C4-2B (cell line): ENCODE results near the gene ARMH4.

Experiments
- H3K27ac ChIP-seq: fragments of 450-650 bp; 2 replicates; pipeline ENCODE4 v1.5.1; 2017
- ZFX ChIP-seq: fragments of 450-650 bp; IDR thresholded peaks from 2 replicates; pipeline ENCODE4 v1.6.1; 2017
- TF ChIP-seq, protein P1 (sequence below): fragments of 450-650 bp; conservative IDR thresholded peaks from 2 replicates; pipeline ENCODE4 v1.5.1; 2017; ENCODE audit warnings: mild to moderate bottlenecking

Gene ARMH4

DNA sequence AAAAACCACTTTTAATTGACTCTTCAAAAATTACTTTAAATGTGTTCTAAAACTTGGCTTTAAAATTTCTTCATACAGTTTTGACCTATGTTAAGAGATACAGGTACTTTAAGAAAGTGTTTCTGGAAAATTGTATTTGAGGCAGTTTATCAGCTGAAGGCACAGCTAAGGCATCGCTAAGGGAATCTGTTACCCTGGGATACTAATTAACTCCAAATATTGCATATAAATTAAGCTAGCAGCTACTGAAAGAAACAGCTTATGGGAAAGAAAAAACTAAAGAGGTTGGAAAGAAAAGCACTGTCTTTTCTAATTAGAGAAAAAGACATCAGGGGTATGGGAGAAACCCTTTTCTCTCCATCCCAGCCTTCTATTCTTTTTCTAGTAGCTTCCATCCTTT lies 152.0 kb downstream of the ARMH4 start:
- TF ChIP-seq ZFX, result no peak
- TF ChIP-seq, protein P1, sequence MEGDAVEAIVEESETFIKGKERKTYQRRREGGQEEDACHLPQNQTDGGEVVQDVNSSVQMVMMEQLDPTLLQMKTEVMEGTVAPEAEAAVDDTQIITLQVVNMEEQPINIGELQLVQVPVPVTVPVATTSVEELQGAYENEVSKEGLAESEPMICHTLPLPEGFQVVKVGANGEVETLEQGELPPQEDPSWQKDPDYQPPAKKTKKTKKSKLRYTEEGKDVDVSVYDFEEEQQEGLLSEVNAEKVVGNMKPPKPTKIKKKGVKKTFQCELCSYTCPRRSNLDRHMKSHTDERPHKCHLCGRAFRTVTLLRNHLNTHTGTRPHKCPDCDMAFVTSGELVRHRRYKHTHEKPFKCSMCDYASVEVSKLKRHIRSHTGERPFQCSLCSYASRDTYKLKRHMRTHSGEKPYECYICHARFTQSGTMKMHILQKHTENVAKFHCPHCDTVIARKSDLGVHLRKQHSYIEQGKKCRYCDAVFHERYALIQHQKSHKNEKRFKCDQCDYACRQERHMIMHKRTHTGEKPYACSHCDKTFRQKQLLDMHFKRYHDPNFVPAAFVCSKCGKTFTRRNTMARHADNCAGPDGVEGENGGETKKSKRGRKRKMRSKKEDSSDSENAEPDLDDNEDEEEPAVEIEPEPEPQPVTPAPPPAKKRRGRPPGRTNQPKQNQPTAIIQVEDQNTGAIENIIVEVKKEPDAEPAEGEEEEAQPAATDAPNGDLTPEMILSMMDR, result no peak
- H3K27ac ChIP-seq, result no peak overlapping the region

DNA sequence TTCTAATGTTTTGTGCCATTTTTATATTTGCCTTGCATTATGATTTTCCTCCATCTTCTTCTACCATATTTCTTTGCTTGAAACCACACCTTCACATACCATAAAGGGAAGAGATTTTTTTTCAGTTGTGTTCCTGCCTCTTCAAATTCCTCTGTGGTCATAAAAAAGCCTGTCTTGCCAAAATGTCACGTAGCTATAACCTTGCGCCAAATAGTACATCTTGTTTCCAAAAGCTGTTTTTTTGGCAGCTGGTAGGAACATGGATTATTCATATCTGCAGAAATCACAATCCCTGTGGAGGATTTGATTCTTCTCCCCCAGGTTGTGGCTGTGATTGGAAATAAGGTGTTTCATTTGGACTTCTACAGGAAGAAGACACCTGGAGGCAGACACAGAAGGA lies 152.5 kb downstream of the ARMH4 start:
- H3K27ac ChIP-seq, result no peak overlapping the region
- TF ChIP-seq ZFX, result no peak
- TF ChIP-seq, protein P1, result no peak

DNA sequence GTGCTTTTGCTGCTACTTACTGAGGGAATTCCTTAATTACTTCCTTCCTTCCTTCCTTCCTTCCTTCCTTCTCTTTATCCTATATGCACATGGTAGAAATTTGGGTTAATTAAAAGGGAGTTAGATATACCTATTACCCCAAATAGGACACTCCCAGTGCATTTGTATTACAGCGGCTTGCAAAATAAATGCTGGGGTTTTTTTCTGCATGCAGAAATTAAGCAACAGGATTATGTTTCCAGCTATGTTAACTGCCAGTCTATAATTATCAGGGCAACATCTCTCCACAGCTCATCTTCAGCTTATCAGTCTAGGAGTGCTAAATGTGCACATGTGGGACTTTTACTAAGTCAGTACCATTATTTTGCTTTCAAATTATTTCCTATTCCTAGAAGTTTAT lies 153.2 kb downstream of the ARMH4 start:
- H3K27ac ChIP-seq, result no peak overlapping the region
- TF ChIP-seq, protein P1, result no peak
- TF ChIP-seq ZFX, result no peak

DNA sequence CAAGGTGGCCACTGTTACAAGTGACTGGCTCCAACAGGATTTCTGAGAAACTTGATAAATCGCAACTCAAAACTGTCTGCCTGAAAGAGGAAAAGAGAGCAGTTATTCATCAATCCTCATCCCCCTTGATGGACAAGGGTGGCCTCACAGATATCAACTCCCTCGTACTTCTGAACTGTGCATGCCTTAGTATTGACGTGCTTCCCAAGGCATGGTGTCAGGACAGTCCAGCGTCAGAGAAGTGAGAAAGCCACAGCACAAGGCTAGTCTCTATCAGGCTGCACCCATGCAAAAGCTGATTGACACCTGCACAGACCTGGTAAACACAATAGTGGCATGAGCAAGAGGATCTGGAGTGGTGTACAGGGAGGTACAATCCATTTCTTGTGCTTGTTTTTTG lies 160.7 kb downstream of the ARMH4 start:
- no peak for TF ChIP-seq ZFX
- TF ChIP-seq, protein P1, result no peak
- H3K27ac ChIP-seq, result no peak overlapping the region

DNA sequence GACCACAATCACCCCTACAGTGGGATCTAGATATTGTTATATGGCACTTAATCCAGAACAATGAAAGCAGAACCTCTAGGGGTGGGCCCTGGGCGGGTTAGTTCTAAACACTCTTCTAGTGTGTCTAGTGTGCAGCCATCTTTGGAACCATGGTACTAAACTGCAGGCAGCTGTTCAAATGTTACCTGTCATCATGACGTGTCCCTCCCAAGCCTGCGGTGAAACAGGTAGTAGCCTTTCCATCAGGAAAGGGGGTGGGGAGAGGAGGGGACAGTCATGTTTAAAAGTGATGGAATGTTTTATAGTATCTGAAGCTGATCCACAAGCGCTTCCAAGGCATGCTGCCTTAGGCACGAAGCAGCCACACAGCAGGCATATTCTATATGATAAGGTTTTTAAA lies 163.6 kb downstream of the ARMH4 start:
- TF ChIP-seq ZFX, result no peak
- TF ChIP-seq, protein P1, result no peak
- no peak overlapping the region for H3K27ac ChIP-seq

DNA sequence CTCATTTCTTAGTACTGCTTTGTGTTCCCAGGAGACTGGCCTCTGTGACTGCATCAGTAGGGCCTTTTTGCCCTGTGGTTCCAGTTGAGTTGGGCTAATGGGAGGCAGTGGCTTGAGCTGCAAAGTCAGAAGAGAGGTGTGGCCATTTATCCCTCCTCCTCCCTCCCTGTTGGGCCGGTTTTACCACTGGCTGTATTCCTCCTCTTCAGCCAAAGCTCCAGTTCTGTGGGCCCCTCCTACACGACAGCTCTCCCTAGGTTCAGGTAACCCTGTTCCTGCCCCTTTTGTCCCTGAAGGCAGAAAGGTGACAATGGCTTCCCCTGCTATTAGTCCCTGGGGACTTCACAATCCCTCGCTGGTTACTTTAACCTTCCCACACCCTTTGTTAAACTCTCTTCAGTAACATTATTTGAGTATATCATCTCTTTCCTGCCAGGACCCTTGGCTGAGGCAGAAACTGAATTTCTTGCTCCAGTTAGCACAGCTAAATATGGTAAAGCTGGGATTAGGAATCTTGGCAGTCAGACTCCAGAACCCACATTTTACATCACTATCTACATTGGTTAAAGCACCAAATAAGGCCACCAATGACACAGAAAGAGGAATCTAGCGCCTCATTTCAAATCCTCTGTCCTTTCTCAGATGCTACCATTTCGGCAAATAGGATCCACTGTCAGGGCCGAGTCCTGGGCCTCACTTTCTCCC lies 164.3 kb downstream of the ARMH4 start:
- TF ChIP-seq, protein P1, result no peak
- TF ChIP-seq ZFX, result no peak
- no peak overlapping the region for H3K27ac ChIP-seq

DNA sequence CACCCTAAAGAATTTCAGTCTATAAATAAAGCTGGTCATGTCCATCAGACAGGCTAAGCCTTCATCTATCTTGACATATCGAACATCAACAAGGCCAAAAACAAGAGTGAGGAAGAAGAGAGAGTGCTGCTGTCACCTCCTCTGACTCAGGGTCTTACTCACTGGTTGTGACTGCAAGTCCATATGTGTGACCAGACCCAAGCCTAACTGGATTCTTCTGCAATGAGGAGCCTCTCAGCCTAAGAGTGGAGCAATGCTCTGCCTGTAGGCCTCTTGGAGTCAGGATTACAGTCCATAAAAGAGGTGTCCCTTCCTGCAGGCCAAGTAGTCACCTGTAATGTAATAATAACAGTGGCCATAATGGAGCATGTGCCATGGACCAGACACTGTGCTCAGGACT lies 165.0 kb downstream of the ARMH4 start:
- TF ChIP-seq, protein P1, result no peak
- no peak for TF ChIP-seq ZFX
- H3K27ac ChIP-seq, result no peak overlapping the region
